ENCODE data around the gene ISLR2. TPM values are rescaled to one million over a fixed set of nuclear protein-coding genes. Genes with fewer than 3 reads are reported as not detected.
A peak's percentile ranks its signal among the peaks of the same experiment; 100 is the strongest.

ISLR2 gene
- total and polyA plus RNA-seq, 8 donors, result 1.3 to 8.4 (median 6.8) TPM

DNA sequence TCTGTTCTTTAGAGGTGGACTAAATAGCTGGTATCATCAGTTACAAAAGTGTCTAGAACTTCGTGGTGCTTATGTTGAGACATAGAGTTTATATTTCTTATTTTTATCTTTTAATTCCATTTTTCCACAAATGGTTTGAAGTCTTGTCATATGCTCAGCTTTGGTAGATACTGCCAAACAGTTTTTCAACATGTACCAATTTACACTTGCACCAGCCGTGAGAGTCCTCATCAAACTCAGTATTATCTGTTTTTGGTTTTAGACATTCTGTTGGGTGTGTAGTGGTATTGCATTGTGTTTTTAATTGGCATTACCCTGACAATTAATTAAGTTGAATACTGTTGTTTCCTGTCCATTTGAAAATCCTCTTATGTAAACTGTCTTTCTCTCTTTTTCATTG, 16.7 kb downstream of the ISLR2 start:
- no peaks in the 10 kb centered on the region for H3K36me3 ChIP-seq
- peaks cover 0 to 5% of the 10 kb centered on the region in 2 donors for H3K9me3 ChIP-seq
- H3K27me3 ChIP-seq, result peaks cover 0 to 8% of the 10 kb centered on the region in 2 donors
- TF ChIP-seq, protein P1, sequence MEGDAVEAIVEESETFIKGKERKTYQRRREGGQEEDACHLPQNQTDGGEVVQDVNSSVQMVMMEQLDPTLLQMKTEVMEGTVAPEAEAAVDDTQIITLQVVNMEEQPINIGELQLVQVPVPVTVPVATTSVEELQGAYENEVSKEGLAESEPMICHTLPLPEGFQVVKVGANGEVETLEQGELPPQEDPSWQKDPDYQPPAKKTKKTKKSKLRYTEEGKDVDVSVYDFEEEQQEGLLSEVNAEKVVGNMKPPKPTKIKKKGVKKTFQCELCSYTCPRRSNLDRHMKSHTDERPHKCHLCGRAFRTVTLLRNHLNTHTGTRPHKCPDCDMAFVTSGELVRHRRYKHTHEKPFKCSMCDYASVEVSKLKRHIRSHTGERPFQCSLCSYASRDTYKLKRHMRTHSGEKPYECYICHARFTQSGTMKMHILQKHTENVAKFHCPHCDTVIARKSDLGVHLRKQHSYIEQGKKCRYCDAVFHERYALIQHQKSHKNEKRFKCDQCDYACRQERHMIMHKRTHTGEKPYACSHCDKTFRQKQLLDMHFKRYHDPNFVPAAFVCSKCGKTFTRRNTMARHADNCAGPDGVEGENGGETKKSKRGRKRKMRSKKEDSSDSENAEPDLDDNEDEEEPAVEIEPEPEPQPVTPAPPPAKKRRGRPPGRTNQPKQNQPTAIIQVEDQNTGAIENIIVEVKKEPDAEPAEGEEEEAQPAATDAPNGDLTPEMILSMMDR (IDR thresholded peaks at IDR 0.05), result no peak
- H3K4me1 ChIP-seq, result no peaks in the 10 kb centered on the region
- no peak for DNase-seq
- no peak overlapping the region for H3K4me3 ChIP-seq
- no peak for ATAC-seq
- no peak overlapping the region for H3K27ac ChIP-seq
- intact Hi-C loops (cut with DNase I), result no loop called here

DNA sequence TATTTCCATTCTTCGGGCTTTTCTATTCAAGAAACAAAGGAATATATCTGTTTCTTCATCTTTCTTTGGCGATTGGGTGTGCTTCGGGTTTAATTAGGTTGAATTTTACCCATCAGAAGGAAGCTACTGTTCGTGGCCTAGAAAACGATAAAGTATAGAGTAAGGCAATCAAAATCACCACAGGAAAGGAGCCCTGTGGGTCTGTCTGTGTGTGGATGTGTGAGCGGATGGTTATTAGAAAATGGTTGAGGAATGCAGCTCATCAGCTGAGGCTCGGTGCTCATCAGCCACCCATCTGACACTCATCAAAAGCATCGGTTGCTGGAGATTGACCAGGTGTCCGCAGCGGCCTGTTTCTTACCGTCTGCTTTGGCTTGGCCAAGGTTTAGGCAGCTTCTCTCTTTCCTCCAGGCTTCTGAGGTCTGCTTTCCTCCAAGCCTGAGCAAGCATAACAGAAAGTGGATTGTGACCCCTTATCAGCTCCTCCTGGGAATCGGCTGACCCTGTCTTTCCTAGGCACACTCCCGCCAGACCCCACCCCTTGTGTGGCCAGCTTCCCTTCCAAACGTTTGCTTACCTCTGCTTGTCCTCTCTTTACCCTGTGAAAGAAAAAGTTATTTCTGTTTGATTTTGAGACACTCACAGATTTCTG, 25.5 kb downstream of the ISLR2 start:
- H3K4me1 ChIP-seq, result peaks cover 0 to 4% of the 10 kb centered on the region in 2 donors
- no peaks in the 10 kb centered on the region for H3K36me3 ChIP-seq
- ATAC-seq (no peak), DNase-seq (no peak)
- peaks cover 0 to 6% of the 10 kb centered on the region in 2 donors for H3K27me3 ChIP-seq
- H3K27ac ChIP-seq, result no peak overlapping the region
- H3K9me3 ChIP-seq, result no peaks in the 10 kb centered on the region
- intact Hi-C loops (cut with DNase I), result no loop called here
- TF ChIP-seq, protein P1 (IDR thresholded peaks at IDR 0.05), result no peak
- H3K4me3 ChIP-seq, result no peak overlapping the region

DNA sequence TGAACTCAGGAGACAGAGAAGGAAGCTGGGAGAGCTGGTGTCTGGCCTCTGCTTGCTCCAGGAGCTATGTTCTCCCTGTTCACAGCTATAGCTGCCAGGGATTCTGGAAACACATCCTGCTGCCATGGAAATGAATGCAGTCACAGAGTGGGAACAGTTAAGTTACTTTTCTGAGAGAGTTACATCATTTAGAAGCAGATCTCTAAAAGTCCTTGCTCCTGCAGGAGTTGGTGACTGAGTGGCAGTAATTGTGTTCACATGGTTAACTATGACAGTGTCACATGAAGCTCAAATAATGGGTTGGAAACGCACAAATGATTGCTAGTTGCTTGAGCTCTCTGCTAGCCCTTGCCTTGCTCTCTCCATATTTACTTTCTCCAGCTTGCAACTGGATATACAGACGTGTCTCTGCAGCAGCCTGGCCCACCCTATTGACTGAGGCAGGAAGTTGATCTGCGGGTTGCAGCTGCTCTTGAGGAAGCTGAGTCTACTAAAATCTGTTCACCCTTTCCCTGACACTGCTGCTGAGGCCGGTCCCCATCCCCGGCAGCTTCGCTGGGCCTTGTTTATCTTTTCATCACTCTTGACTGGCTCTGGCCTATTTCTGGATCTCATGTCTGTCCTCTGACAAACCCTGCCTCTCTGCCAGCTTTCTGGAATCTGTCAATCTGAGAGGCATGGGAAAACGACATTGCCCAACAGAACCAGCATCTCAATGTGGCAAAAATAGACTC, 26.5 kb downstream of the ISLR2 start:
- H3K9me3 ChIP-seq, result no peaks in the 10 kb centered on the region
- intact Hi-C loops (cut with DNase I), result no loop called here
- peaks cover 0 to 6% of the 10 kb centered on the region in 2 donors for H3K27me3 ChIP-seq
- no peaks in the 10 kb centered on the region for H3K36me3 ChIP-seq
- no peak for ATAC-seq
- H3K4me3 ChIP-seq, result no peak overlapping the region
- H3K4me1 ChIP-seq, result peaks cover 0 to 4% of the 10 kb centered on the region in 2 donors
- peak in 1 of 4 donors; percentile 77 for DNase-seq
- H3K27ac ChIP-seq, result no peak overlapping the region
- TF ChIP-seq, protein P1 (IDR thresholded peaks at IDR 0.05), result no peak

DNA sequence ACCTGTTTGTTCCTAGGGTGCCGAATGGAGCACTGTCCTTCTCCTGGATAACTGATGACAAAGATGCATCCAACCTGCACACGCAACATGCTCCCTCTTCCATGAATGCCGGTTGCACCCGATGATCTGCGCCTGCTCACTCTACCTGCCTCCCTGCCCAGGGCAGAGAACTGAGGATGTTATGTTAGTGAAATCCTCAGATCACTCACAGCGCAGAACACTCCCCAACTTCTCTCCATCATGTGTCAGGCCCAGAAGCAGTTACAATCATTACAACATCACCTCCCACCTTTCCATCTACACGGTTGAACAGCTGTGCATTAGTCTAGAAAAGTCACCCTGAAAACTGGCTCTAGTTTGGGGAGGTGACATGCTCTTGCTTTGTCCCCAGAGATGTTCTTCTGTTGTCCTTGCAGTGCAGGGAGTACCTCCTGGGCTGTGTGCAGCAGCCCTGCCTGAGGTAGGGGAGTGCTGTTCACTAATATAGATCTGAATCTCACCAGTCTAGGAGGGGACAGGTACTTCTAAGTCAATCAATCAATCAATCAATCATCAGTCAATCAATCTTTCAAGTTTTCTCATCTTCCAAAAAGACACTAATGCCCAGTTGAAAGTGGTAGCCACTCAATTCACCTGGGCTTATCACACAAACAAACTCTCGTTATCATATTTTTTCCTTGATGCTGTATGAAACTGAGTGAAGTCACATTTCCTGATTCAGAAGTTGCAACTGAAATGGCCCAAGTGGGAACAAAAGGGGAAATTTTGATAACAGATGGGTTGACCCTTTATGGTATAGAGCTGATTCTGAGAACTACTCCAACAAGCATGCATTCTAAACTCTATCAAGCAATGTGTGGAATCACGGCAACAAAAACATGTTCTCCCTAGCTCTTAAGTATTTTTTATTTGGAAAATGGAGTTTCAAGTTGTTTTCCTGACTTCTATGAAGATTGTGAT, 27.8 kb downstream of the ISLR2 start:
- Histone ChIP-seq H3K9me3 (no peaks in the 10 kb centered on the region), H3K4me3 (no peak overlapping the region), H3K36me3 (no peaks in the 10 kb centered on the region), H3K4me1 (peaks cover 0 to 4% of the 10 kb centered on the region in 2 donors), H3K27ac (no peak overlapping the region), H3K27me3 (peaks cover 0 to 6% of the 10 kb centered on the region in 2 donors)
- ATAC-seq (no peak), DNase-seq (no peak)
- TF ChIP-seq, protein P1 (IDR thresholded peaks at IDR 0.05), result no peak
- intact Hi-C loops (cut with DNase I), result no loop called here

All from left lung (tissue), 10 donors.